ENCODE measurements around the gene FOXN4. TPM values are rescaled to one million over a fixed set of nuclear protein-coding genes. Genes with fewer than 3 reads are reported as not detected.

FOXN4 gene
- total RNA-seq, 2 donors from 2014 or later: 0.27 to 4.8 TPM

DNA sequence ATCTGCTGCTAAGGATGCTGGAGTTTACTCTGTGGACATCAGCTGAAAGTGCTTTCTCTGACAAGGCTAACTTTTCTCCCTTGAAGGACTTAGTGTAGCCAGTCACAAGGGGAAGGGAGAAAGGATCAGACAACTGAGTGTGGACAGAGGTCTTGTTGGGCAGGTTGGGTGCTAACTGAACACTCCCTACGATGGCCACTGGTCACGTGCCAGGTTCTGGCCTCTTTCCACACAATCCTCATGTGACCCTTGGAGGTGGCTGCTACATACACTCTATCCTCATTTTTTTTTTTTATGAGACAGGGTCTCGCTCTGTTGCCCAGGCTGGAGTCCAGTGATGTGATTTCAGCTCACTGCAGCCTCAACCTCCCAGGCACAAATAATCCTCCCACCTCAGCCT, 39.7 kb downstream of the FOXN4 start:
- WGBS: 38% methylated on average over 3 of the region's 3 CpGs
- no peak for DNase-seq (ENCODE audit: low spot score)
- Histone ChIP-seq H3K36me3 (peaks cover 0 to 7% of the 10 kb centered on the region in 2 donors), H3K27ac (no peak overlapping the region), H3K4me3 (no peak overlapping the region), H3K27me3 (replicated peaks; ENCODE audit: insufficient read depth) (no peaks in the 10 kb centered on the region), H3K9me3 (no peaks in the 10 kb centered on the region), H3K4me1 (replicated peaks) (no peaks in the 10 kb centered on the region)
- TF ChIP-seq POLR2A (IDR thresholded peaks at IDR 0.05) (no peak), POLR2AphosphoS5 (IDR thresholded peaks at IDR 0.05) (no peak)
- TF ChIP-seq, protein P1, sequence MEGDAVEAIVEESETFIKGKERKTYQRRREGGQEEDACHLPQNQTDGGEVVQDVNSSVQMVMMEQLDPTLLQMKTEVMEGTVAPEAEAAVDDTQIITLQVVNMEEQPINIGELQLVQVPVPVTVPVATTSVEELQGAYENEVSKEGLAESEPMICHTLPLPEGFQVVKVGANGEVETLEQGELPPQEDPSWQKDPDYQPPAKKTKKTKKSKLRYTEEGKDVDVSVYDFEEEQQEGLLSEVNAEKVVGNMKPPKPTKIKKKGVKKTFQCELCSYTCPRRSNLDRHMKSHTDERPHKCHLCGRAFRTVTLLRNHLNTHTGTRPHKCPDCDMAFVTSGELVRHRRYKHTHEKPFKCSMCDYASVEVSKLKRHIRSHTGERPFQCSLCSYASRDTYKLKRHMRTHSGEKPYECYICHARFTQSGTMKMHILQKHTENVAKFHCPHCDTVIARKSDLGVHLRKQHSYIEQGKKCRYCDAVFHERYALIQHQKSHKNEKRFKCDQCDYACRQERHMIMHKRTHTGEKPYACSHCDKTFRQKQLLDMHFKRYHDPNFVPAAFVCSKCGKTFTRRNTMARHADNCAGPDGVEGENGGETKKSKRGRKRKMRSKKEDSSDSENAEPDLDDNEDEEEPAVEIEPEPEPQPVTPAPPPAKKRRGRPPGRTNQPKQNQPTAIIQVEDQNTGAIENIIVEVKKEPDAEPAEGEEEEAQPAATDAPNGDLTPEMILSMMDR (IDR thresholded peaks at IDR 0.05): no peak
- intact Hi-C loops (cut with DNase I): loop anchor here (5.0 kb wide), 1 partner anchor 118 kb away; no protein-coding TSS in a partner anchor

DNA sequence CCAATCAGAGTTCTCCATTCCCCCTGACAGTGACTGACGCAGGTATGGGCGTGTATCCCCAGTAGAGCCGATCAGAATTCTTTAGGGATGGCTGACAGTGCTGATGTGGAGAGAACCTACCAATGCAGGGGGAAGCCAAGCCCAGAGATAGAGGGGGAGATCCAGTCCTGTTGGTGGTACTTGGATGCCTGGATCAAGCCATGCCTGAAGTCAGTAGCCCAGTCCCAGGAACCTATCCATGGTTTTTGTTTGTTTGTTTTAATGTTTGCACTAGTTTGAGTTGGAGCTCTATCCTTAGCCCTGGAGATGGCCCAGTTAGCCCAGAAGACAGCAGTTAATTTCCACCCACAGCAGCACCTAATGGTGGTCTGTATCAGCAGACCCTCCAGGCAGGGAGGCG, 40.2 kb downstream of the FOXN4 start:
- Histone ChIP-seq H3K27ac (no peak overlapping the region), H3K4me1 (replicated peaks) (no peaks in the 10 kb centered on the region), H3K9me3 (no peaks in the 10 kb centered on the region), H3K36me3 (peaks cover 0 to 7% of the 10 kb centered on the region in 2 donors), H3K4me3 (no peak overlapping the region), H3K27me3 (replicated peaks; ENCODE audit: insufficient read depth) (no peaks in the 10 kb centered on the region)
- 90% methylated on average over 4 of the region's 4 CpGs for WGBS
- no peak for DNase-seq (ENCODE audit: low spot score)
- no peak for TF ChIP-seq POLR2A (IDR thresholded peaks at IDR 0.05)
- no peak for TF ChIP-seq POLR2AphosphoS5 (IDR thresholded peaks at IDR 0.05)
- TF ChIP-seq, protein P1 (IDR thresholded peaks at IDR 0.05): no peak
- intact Hi-C loops (cut with DNase I): loop anchor here (5.0 kb wide), 1 partner anchor 118 kb away; no protein-coding TSS in a partner anchor

DNA sequence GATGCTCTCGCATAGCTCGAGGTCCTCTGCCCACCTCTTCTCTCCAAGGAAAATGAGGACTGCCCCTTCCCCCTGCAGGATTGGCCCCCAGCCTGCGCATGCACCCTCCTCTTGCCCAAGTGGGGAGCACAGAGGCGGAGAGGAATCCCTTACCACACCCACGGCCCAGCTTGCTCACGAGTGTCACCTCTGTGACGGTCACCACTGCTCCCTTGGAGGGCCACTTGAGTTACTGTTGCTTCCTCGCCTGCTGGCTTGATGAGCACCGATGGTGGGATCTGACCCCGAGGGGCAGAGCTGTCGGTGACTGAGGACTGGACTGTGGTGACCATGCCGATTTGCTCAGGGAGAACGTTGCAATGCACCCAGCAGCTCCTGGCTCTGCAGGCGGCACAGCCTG, 41.7 kb downstream of the FOXN4 start:
- intact Hi-C loops (cut with DNase I): loop anchor here (5.0 kb wide), 1 partner anchor 120 kb away; no protein-coding TSS in a partner anchor
- no peak overlapping the region for H3K27ac ChIP-seq
- WGBS: 93% methylated on average over 14 of the region's 14 CpGs
- TF ChIP-seq, protein P1 (IDR thresholded peaks at IDR 0.05): no peak
- TF ChIP-seq POLR2A (IDR thresholded peaks at IDR 0.05): no peak
- TF ChIP-seq POLR2AphosphoS5 (IDR thresholded peaks at IDR 0.05): no peak
- H3K36me3 ChIP-seq: peaks cover 0 to 7% of the 10 kb centered on the region in 2 donors
- H3K4me3 ChIP-seq: no peak overlapping the region
- no peaks in the 10 kb centered on the region for H3K4me1 ChIP-seq (replicated peaks)
- H3K9me3 ChIP-seq: no peaks in the 10 kb centered on the region
- H3K27me3 ChIP-seq (replicated peaks; ENCODE audit: insufficient read depth): no peaks in the 10 kb centered on the region
- DNase-seq (ENCODE audit: low spot score): no peak

DNA sequence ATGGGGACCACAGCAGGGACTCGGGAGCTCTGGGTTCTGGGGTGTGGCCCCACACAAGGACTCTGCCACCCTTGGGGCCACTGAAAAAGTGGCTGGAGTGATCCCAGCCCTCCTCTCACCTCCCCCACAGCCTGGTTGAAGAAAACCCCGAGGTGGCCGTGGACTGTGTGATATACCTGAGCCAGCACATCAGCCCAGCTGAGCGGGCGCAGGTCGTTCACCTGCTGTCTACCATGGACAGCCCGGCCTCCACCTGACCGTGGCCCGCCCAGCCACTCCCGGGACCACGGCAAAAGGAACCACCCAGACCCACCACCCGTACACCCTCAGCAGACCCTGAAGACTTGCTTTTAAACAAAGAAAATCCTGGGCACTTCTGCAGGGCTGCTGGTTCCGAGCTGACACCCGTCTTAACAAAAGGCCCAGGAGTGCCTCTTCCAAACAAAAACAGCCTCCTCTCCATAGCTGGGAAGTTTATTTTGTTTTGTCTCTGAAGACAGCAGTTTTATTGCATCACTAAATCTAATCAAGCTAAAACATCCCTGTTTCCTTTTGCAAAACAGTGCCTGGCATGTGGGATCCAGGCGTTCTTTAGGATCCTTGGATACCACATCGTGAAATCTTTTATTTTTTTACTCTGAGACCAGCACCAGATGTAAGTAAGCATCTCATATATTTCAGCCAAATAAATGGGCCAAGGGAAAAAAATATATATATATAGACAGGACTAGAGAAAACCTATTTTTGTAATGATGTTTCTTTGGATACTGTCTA, 42.8 kb downstream of the FOXN4 start:
- no peaks in the 10 kb centered on the region for H3K4me1 ChIP-seq (replicated peaks)
- intact Hi-C loops (cut with DNase I): loop anchor here (5.0 kb wide), 1 partner anchor 121 kb away; no protein-coding TSS in a partner anchor
- TF ChIP-seq, protein P1 (IDR thresholded peaks at IDR 0.05): no peak
- TF ChIP-seq POLR2AphosphoS5 (IDR thresholded peaks at IDR 0.05) (no peak), POLR2A (IDR thresholded peaks at IDR 0.05) (no peak)
- peak overlapping the region in 1 of 2 donors; percentile 54 for H3K27ac ChIP-seq
- WGBS: 67% methylated on average over 16 of the region's 16 CpGs
- no peaks in the 10 kb centered on the region for H3K9me3 ChIP-seq
- no peaks in the 10 kb centered on the region for H3K27me3 ChIP-seq (replicated peaks; ENCODE audit: insufficient read depth)
- no peak for DNase-seq (ENCODE audit: low spot score)
- peaks cover 0 to 7% of the 10 kb centered on the region in 2 donors for H3K36me3 ChIP-seq
- H3K4me3 ChIP-seq: no peak overlapping the region
